Hepatocyte (in vitro differentiated cells): Measurements from ENCODE around the gene SCN2A.
"Not testable (repeated sequence)": the region's sequence is repeated elsewhere in the genome, so short reads cannot be mapped to it uniquely, and the experiment has no call there.

Source experiments
- EZH2 ChIP-seq: fragments of 200-600 bp; sonication (generic); IDR thresholded peaks from 2 replicates; pipeline ENCODE4 v1.6.1; 2016; ENCODE audit warnings: antibody characterized with exemption, mild to moderate bottlenecking, borderline replicate concordance
- EZH2phosphoT487 ChIP-seq: fragments of 200-600 bp; sonication (generic); IDR thresholded peaks from one replicate; pipeline ENCODE4 v1.6.1; 2018; ENCODE audit warnings: antibody characterized with exemption, mild to moderate bottlenecking, low read depth, moderate library complexity; ENCODE audit not compliant: unreplicated experiment, severe bottlenecking
- TF ChIP-seq, protein P1 (sequence below): fragments of 200-600 bp; sonication (generic); IDR thresholded peaks from 2 replicates; pipeline ENCODE4 v1.5.1; 2016; ENCODE audit warnings: antibody characterized with exemption, mild to moderate bottlenecking; ENCODE audit not compliant: poor library complexity

DNA sequence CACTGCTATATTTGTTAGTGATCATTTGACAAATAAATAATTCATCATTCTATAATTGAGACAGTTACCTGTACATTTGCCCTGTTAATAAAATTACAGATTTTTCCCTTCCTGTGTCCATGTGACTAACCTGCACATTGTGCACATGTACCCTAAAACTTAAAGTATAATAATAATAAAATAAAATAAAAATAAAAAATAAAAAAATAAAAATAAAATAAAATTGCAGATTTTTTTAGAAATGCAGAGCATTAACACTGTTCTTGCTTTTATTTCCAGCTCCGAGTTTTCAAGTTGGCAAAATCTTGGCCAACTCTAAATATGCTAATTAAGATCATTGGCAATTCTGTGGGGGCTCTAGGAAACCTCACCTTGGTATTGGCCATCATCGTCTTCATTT, 105.1 kb downstream of the SCN2A start:
- TF ChIP-seq, protein P1, sequence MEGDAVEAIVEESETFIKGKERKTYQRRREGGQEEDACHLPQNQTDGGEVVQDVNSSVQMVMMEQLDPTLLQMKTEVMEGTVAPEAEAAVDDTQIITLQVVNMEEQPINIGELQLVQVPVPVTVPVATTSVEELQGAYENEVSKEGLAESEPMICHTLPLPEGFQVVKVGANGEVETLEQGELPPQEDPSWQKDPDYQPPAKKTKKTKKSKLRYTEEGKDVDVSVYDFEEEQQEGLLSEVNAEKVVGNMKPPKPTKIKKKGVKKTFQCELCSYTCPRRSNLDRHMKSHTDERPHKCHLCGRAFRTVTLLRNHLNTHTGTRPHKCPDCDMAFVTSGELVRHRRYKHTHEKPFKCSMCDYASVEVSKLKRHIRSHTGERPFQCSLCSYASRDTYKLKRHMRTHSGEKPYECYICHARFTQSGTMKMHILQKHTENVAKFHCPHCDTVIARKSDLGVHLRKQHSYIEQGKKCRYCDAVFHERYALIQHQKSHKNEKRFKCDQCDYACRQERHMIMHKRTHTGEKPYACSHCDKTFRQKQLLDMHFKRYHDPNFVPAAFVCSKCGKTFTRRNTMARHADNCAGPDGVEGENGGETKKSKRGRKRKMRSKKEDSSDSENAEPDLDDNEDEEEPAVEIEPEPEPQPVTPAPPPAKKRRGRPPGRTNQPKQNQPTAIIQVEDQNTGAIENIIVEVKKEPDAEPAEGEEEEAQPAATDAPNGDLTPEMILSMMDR = not testable (repeated sequence)
- not testable (repeated sequence) for TF ChIP-seq EZH2, EZH2phosphoT487
